HG03039 (cell line): ENCODE data around the gene METTL26.

ENCODE experiments used
- ATAC-seq: cut with Tn5 transposase; IDR thresholded peaks from one replicate; pipeline ENCODE4 v1.9.1; 2021; ENCODE audit warnings: mild to moderate bottlenecking, moderate library complexity; ENCODE audit not compliant: unreplicated experiment

Gene METTL26

DNA sequence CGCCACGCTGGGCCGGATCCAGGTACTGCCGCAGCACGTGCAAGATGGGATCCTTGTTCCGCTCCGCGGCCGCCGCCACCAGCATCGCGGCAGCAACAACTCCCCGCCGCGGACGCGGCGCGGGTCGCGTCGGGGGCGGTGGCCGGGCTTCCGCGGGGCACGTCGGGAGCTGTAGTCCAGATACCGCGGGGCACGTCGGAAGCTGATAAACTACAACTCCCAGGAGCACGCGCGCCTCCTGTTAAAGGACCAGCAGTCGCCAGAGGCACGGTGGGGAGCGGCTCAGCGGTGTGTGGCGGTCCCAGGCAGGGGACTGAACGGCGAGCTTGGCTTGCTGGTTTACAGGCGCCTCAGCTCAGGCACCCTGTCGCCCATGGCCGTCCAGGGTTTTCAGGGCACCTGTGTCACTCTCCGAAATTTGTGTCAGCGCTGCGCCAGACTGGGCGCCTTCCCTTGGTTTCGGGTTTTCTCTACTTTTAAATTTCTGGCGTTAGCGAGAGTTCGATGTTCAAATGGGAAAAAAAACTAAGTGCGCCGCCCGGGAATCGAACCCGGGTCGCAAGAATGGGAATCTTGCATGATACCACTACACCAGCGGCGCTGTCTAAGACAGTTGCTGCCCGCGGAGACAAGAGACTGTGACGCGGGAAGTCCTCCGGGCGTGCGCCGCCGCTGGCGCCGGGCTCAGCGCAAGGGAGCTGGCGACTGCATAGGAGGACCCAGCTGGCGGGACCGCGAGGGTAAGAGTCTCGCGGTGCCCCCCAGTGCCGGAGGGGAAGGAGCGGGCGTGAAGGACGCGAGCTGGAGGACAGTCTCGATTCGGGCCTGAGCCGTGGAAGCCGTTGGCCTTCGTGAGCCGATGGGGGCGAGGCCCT lies at the start of gene METTL26:
Gene METTL26, minus strand, starts transcription at position 100 of the 875 bp plus-strand sequence. Its CDS starts 15 bp downstream, at position 85.
- peak; percentile 52 for ATAC-seq

DNA sequence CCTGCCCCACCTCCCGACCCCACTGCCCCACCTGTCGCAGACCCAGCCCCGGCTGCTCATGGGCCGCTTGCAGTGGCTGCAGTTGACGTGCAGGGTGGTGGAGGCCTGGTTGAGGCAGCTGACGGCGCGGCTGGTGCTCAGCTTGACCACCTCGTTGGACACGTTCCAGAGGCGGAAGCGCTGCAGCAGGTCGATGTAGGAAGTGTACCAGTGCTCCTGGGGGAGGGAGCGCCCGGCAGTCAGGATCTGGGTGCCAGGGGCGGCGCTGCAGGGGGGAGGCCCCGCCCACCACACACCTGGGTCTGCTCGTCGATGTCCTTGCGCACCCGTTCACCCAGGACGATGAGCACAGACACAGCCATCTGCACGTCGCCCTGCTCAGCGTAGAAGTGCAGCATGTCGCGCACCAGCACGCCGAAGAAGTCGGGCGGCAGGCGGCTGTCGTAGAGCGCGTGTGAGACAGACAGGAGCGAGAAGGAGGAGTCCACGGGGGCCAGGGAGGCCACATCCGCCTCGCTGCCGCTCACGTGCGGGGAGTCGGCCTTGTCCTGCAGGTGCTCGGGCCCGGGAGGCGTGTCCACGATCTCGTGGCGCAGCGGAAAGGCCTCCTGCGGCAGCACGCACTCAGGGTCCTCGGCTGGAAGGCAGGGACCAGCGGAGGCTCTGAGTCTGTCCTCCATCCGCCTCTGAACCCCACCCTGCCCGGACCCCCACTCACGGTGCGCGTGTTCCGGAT lies 49.0 kb upstream of the METTL26 start:
- ATAC-seq: no peak

DNA sequence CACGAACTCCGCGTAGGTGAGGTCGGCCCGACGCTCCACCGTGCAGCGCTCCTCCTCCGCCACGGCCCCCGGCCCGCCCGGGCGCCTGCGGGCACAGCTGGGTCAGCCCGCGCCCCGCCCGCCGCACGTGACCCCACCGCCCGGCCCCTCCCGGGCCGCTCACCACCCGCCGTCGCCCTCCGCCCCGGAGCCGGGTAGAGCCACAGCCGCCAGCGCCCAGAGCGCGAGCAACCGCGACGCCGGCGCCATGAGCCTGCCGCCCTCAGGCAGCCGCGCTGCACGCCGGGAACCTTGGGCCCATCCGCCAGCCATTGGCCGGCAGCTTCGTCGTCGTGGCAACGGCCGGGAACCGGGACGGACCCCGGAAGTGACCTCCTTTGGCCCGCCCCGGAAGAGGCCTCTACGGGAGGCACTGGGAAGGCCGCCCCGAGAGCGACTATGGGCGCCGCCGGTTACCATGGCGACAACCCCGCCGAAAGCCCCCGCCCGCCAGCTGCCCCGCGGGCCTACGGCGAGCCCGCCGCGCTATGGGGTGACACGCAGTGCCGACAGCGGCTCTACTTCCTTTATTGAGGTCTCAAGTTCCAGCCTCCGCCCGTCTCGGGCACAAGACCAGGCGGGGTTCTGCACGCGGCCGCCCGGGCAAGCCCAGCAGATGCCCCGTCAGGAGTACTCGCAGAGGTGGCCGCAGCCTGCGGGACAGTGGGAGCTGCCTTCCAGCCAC lies 48.1 kb upstream of the METTL26 start, which contains the start of gene JMJD8:
Gene JMJD8, minus strand, starts transcription at position 264 of the 724 bp plus-strand sequence. Its CDS starts 15 bp downstream, at position 249.
- ATAC-seq: peak; percentile 51

DNA sequence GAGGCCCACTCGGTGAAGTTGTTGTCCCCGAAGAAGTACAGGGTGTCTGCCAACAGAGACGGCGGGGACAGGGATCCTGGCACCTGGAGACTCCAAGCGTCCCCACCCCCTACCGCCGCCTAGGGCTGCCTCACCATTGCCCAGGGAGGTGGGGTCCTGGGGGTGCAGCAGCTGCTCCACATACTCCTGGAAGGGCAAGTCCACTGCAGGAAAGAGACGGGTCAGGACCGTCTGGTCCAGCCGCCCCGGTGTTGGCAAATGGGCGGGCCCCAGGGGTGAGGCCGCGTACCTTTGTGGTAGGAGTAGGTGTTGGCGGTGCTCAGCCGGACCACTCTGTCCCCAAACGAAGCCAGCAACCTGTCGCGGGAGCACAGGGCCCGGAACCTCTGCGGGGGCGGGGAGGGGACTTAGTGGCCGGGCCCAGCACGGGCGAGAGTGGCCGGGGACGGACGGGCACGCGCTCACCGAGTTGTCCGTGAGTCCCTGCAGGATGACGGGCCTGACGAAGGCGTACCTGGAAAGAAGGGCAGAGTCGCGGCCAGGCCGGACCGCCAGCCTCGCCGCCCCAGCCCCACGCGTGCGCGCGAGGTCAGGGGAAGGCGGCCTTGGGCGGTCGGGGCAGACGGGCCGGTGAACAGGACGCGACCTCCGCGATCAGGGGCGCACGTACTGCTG lies 47.4 kb upstream of the METTL26 start:
- peak; percentile 1 for ATAC-seq

GRCh38 chr16:682493-683395 lies 46.6 kb upstream of the METTL26 start:
- ATAC-seq: no peak

DNA sequence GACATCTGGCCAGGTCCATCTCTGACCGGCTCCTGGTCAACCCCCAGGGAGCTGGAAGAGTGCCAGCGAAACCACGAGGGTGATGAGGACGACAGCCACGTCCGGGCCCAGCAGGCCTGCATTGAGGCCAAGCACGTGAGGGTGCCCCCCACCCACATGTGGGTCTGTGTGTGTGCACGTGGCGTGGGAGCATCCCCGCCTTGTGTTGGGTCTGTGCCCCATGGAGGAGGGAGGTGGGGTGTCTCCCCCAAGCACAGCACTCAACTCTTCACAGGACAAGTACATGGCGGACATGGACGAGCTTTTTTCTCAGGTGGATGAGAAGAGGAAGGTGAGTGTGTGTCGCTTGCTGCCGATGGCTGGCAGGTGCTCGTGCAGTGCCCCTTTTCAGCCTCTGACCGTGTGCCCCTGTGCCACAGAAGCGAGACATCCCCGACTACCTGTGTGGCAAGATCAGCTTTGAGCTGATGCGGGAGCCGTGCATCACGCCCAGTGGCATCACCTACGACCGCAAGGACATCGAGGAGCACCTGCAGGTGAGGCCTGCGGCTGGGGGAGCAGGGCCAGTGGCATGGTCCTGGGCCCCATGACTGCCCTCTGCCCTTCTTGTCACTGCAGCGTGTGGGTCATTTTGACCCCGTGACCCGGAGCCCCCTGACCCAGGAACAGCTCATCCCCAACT lies 45.8 kb upstream of the METTL26 start:
- ATAC-seq: no peak

DNA sequence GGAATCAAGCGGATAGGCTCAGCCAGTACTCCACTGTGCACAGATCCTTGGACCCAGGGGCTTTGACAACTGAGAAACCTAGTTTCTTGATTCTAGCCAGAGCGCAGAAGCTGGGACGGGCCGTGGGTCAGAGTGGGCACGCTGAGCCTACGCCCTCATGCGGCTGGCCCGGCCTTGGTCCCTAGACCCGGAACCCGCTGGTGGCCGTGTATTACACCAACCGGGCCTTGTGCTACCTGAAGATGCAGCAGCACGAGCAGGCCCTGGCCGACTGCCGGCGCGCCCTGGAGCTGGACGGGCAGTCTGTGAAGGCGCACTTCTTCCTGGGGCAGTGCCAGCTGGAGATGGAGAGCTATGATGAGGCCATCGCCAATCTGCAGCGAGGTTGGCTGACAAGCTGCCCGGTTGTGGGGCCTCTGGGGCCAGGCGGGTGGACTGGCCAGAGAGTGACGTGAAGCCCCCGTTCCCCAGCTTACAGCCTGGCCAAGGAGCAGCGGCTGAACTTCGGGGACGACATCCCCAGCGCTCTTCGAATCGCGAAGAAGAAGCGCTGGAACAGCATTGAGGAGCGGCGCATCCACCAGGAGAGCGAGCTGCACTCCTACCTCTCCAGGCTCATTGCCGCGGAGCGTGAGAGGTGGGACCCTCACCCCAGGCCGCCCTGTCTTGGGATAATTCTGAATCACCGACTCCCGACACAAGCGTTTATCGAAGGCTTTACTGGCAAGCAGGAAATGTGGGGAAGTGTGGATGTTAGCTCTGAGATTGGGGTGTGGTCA lies 45.1 kb upstream of the METTL26 start:
- no peak for ATAC-seq

DNA sequence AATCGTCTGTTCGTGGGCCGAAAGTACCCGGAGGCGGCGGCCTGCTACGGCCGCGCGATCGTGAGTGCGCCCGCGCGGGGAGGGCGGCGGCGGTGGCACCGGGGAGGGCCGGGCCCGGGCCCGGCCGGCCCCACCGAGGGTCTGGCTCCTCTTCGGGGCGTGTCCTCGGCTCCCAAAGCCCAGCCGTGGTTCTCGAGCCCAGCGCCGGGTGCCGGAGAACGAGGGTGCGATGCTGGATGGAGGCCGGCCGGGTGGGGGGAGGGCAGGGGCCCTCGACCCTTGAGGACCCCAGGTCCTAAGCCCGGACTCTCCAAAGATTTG lies 44.5 kb upstream of the METTL26 start:
- no peak for ATAC-seq

DNA sequence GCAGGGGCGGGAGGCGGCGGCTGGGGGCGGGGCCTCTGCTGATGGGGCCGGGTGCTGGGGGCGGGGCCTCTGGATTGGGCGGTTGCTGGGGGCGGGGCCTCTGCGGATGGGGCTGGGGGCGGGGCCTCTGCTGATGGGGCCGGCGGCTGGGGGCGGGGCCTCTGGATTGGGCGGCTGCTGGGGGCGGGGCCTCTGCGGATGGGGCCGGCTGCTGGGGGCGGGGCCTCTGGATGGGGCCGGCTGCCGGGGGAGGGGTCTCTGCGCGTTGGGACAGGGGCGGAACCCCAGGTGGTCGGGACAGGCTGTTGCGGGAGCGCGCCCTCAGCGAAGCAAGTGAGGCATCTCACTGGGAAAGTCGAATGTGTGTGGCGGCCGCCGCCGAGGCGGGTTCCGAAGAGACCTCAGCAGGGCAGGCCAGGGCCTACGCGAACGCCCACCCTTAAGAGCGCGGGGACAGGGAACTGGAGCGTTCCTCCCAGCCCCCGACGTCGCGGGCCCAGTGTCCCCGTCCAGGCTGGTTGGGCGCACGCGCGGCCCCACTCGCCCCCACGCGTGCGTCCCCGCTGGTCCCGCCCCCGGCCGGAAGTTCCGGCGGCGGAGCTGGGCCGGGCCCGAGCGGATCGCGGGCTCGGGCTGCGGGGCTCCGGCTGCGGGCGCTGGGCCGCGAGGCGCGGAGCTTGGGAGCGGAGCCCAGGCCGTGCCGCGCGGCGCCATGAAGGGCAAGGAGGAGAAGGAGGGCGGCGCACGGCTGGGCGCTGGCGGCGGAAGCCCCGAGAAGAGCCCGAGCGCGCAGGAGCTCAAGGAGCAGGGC lies 43.9 kb upstream of the METTL26 start, which contains the start of gene STUB1:
Gene STUB1, plus strand, starts transcription at position 597 of the 811 bp plus-strand sequence. Its CDS starts 116 bp downstream, at position 713.
- peak; percentile 33 for ATAC-seq

GRCh38 chr16:678858-679813 lies 43.0 kb upstream of the METTL26 start:
- no peak for ATAC-seq

DNA sequence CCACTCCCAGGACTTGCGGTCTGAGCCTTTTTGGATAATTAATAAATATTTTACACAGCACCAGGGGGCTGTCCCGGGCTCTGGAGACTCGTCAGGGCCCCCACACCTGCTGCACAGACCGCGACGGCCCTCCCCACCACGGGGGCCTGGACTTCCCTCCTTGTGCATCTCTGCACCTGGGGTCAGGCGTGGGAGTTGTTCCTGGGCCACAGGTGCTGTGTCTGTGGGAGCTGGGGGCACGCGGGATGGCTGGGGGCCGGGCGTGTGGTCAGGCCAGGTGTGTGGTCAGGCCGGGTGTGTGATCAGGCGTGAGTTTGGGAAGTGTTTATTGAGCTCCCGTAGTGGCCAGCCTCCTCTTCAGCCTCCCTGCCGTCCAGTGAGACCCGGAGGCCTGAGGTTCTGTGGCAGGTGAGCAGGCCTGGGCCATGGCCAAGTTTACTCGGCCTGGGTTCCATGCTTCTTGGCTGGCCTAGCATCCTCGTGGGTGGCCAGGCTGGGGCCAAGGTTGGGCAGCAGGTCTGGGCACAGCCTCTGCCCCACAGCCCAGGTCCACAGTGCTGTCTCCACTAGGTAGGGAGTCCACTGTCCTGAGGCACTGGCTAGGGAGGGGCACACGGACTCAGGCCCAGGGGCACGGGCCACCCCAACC lies 42.2 kb upstream of the METTL26 start:
- ATAC-seq: no peak

DNA sequence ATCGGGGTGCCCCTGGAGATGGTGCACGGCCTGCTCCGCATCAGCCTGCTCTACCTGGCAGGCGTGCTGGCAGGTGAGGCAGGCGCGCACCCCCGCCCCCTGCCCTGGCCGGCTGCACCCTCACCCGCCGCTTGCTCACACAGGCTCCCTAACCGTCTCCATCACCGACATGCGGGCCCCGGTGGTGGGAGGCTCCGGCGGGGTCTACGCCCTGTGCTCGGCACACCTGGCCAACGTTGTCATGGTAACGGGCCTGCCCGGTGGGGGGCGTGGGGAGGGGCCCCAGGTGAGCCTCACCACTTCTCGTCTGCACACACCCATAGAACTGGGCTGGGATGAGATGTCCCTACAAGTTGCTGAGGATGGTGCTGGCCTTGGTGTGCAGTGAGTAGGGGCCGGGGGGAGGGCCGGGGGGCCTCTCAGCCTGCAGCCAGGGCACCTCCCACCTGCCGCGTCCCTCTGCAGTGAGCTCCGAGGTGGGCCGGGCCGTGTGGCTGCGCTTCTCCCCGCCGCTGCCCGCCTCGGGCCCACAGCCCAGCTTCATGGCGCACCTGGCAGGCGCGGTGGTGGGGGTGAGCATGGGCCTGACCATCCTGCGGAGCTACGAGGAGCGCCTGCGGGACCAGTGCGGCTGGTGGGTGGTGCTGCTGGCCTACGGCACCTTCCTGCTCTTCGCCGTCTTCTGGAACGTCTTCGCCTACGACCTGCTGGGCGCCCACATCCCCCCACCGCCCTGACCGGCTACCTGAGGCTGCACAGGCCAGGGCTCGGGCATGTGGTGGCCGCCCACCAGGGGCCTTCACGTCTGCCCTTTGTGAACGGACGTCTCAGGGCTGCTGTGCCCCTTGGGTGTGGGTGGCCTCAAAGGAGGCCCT lies 41.4 kb upstream of the METTL26 start:
- no peak for ATAC-seq

DNA sequence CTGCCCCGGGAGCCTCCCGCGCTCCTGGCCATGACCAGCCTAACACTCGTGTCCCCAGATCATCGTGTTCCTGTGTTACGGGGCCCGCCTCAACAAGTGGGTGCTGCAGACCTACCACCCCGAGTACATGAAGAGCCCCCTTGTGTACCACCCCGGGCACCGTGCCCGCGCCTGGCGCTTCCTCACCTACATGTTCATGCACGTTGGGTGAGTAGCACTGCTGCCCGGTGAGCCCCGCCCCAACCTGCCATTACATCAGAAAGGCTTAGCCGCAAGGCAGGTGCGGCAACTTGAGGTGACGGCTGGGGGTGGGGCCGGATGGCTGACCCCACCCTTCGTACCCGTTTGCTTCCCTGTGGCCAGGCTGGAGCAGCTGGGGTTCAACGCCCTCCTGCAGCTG lies 40.8 kb upstream of the METTL26 start:
- ATAC-seq: no peak

DNA sequence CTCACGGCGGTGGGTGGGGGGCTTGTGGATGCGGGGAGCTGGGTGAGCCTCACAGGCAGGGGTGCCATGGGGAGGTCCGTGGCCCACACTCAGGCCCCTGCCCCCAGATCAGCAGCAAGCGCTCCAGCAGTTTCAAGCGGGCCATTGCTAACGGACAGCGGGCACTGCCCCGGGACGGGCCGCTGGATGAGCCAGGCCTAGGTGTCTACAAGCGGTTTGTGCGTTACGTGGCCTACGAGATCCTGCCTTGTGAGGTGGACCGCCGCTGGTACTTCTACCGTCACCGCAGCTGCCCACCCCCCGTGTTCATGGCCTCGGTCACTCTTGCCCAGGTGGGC lies 40.4 kb upstream of the METTL26 start:
- no peak for ATAC-seq
